GM12892 (cell line): ENCODE results near the gene SDS.

Experiments
- POLR2A ChIP-seq: IDR thresholded peaks from 2 replicates; pipeline ENCODE4 v1.6.1; 2011; ENCODE audit warnings: low read depth, low read length, control low read depth
- POLR2AphosphoS5 ChIP-seq: IDR thresholded peaks from 2 replicates; pipeline ENCODE4 v1.6.1; 2011; ENCODE audit warnings: low read depth, low read length, control low read depth
- TAF1 ChIP-seq: IDR thresholded peaks from 2 replicates; pipeline ENCODE4 v1.6.1; 2011; ENCODE audit warnings: low read depth, mild to moderate bottlenecking, control low read depth, low read length, borderline replicate concordance

DNA sequence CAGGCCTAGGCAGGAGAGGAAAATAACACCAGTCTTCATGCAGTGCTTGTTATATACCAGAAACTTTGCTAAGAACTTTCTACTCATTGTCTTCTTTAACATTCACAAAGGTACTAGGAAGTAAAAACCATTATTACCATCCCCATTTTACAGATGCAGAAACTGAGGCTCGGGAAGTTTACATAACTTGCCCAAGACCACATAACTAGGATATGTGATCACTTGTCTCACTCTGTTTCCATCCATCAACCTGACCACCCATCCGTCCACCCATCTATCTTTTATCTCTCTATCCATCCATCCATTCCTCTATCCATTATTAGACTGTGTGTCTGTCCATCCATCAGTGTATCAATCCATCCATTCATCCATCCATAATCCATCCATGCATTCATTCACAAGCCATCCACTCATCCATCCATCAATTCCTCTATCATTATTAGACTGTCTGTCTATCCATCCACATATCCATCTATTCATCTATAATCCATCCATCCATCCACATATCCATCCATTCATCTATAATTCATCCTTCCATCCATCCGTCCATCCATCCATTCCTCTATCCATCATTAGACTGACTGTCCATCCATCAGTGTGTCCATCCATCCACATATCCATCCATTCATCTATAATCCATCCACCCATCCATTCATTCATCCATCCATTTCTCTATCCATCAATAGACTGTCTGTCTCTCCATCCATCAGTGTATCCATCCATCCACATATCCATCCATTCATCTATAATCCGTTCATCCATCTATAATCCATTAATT is 35.0 kb upstream of the SDS start:
- TF ChIP-seq POLR2AphosphoS5 (no peak), POLR2A (no peak), TAF1 (no peak)
